Measurements from ENCODE around the gene STK10. TPM values are rescaled to one million over a fixed set of nuclear protein-coding genes. Genes with fewer than 3 reads are reported as not detected.

STK10 gene
- polyA plus RNA-seq, 1 experiment: 14.3 TPM

DNA sequence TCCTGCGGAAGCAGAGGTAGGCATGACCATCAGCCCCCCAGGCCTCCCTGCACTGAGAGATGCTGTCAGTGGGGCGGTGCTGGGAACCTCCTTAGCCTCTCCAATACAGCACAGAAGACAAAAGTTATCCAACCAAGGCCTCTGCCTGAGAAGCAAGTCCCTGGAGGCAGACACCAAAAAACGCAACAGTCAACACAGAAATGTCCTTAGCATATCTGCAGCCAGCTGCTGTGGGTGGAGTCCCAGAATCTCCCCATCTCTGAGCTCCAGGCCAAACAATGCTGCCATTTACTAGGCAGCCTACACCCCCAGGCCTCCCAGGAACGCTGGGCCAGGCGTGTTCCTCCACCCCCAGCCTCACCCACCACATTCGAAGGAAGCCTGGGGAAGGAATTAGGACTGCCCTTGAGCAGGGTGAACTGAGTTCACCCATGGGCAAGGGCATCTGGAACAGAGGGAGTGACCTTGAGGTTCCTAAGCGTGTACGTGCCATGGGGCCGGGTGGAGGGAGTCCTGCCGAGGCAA is 43.7 kb downstream of the STK10 start:
- Histone ChIP-seq H3K36me3 (ENCODE audit: control insufficient read depth, insufficient read depth, low read length) (peaks cover 4% of the 10 kb centered on the region), H3K27me3 (ENCODE audit: control insufficient read depth, insufficient read depth, low read length) (no peaks in the 10 kb centered on the region), H3K4me3 (ENCODE audit: low read depth, low read length) (no peak overlapping the region)
- ChIA-PET CTCF (no interaction called here), POLR2A (no interaction called here)
- no peak for DNase-seq (ENCODE audit: low read depth)
- TF ChIP-seq, protein P1, sequence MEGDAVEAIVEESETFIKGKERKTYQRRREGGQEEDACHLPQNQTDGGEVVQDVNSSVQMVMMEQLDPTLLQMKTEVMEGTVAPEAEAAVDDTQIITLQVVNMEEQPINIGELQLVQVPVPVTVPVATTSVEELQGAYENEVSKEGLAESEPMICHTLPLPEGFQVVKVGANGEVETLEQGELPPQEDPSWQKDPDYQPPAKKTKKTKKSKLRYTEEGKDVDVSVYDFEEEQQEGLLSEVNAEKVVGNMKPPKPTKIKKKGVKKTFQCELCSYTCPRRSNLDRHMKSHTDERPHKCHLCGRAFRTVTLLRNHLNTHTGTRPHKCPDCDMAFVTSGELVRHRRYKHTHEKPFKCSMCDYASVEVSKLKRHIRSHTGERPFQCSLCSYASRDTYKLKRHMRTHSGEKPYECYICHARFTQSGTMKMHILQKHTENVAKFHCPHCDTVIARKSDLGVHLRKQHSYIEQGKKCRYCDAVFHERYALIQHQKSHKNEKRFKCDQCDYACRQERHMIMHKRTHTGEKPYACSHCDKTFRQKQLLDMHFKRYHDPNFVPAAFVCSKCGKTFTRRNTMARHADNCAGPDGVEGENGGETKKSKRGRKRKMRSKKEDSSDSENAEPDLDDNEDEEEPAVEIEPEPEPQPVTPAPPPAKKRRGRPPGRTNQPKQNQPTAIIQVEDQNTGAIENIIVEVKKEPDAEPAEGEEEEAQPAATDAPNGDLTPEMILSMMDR (IDR thresholded peaks at IDR 0.05; ENCODE audit: insufficient read depth, low read depth, low read length): no peak

DNA sequence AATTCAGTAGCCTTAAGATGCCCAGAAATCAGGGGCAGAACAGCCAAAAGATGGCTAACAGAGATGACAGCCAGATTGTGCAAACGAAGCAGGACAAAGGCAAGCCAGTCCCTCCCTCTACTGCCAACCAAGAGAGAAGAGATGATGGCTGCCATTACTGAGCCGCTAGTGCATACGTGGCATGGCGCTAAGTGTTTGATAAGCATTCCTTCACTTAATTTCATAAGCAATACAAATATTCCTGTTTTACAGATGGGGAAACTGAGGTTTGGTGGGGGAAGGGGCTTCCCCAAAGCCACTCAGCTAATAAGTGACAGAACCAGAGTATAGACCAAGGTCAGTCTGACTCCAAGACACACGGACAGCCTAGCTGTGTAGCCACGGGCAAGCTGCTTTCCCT is 44.1 kb downstream of the STK10 start:
- H3K4me3 ChIP-seq (ENCODE audit: low read depth, low read length): no peak overlapping the region
- H3K36me3 ChIP-seq (ENCODE audit: control insufficient read depth, insufficient read depth, low read length): peaks cover 4% of the 10 kb centered on the region
- POLR2A ChIA-PET: no interaction called here
- CTCF ChIA-PET: no interaction called here
- DNase-seq (ENCODE audit: low read depth): no peak
- no peaks in the 10 kb centered on the region for H3K27me3 ChIP-seq (ENCODE audit: control insufficient read depth, insufficient read depth, low read length)
- TF ChIP-seq, protein P1 (IDR thresholded peaks at IDR 0.05; ENCODE audit: insufficient read depth, low read depth, low read length): no peak

DNA sequence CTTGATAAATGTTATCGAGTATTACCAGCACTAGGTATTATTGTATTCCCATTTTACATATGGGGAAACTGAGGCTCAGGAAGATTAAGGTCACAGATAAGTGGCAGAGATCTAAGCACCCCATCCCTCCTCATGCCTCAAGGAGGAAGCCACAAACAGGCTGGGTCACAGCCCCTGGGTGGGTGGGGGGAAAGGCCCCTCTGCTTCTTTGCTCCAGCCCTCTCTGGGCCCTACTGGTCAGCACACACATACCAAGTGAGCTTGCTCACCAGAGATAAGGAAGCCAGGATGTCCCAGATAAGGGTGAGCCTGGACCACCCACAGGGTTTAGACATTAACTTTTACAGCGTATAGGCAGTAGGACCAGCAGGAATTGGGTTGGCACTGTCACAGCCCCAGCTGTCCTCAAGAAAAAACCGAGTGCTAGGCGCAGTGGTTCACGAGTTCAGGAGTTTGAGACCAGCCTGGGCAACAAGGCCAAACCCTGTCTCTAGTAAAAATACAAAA is 45.3 kb downstream of the STK10 start:
- CTCF ChIA-PET: interaction anchor here (0.7 to 1.3 kb wide), 5 partner anchors 9 to 20 kb away, joined by 3 to 4 read pairs (median 3); no protein-coding TSS in a partner anchor
- no peak for DNase-seq (ENCODE audit: low read depth)

DNA sequence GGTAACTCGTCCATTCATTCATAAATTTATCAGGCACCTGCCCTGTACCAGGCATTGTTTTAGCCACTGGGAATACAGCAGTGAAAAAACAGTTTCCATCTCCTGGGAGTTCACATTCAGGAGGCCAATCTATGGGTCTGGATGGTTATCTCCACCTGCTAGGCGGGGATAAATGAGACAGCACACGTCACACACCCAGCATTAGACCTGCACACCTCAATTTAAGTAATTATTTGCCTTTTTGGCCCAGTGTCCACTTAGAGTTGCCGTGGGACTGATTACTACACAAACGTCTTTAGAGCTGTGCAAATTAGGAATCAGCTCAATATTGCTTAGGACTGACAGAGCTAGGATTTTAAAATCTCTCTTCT is 46.1 kb downstream of the STK10 start:
- Histone ChIP-seq H3K4me3 (ENCODE audit: low read depth, low read length) (no peak overlapping the region), H3K36me3 (ENCODE audit: control insufficient read depth, insufficient read depth, low read length) (no peaks in the 10 kb centered on the region; the same call in 1 of the 2 replicates), H3K27me3 (ENCODE audit: control insufficient read depth, insufficient read depth, low read length) (no peaks in the 10 kb centered on the region)
- POLR2A ChIA-PET: no interaction called here
- no peak for DNase-seq (ENCODE audit: low read depth)
- CTCF ChIA-PET: interaction anchor here (0.7 to 1.3 kb wide), 4 partner anchors 9 to 21 kb away, joined by 3 to 4 read pairs (median 3); no protein-coding TSS in a partner anchor
- TF ChIP-seq, protein P1 (IDR thresholded peaks at IDR 0.05; ENCODE audit: insufficient read depth, low read depth, low read length): no peak

More for the DNA sequence above, 45.3 kb downstream of the STK10 start:
- Histone ChIP-seq H3K36me3 (ENCODE audit: control insufficient read depth, insufficient read depth, low read length) (no peaks in the 10 kb centered on the region; the same call in 1 of the 2 replicates), H3K27me3 (ENCODE audit: control insufficient read depth, insufficient read depth, low read length) (no peaks in the 10 kb centered on the region), H3K4me3 (ENCODE audit: low read depth, low read length) (no peak overlapping the region)
- POLR2A ChIA-PET: no interaction called here
- TF ChIP-seq, protein P1 (IDR thresholded peaks at IDR 0.05; ENCODE audit: insufficient read depth, low read depth, low read length): no peak

DNA sequence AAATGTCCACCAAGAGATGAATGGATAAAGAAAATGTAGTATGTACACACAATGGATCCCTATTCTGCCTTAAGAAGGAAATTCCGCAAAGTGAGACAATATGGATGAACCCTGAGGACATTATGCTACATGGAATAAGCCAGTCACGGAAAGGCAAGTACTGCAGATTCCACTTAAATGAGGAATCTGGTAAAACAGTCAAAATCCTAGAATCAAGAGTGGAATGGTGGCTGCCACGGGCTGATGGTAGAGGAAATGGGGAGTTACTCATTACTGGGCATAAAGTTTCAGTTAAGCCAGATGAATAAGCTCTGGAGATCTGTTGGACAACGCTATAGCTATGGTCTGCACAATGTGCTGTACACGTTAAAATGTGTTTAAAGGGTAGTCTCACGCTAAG is 47.2 kb downstream of the STK10 start:
- Histone ChIP-seq H3K36me3 (ENCODE audit: control insufficient read depth, insufficient read depth, low read length) (no peaks in the 10 kb centered on the region), H3K27me3 (ENCODE audit: control insufficient read depth, insufficient read depth, low read length) (no peaks in the 10 kb centered on the region), H3K4me3 (ENCODE audit: low read depth, low read length) (no peak overlapping the region)
- ChIA-PET POLR2A (no interaction called here), CTCF (no interaction called here)
- TF ChIP-seq, protein P1 (IDR thresholded peaks at IDR 0.05; ENCODE audit: insufficient read depth, low read depth, low read length): no peak
- DNase-seq (ENCODE audit: low read depth): no peak

Measured in BJ (cell line).